GM04503 (cell line): ENCODE results near the gene PPP6R3.
A peak's percentile ranks its signal among the peaks of the same experiment; 100 is the strongest.
"Not testable (repeated sequence)": the region's sequence is repeated elsewhere in the genome, so short reads cannot be mapped to it uniquely, and the experiment has no call there.

Experiments used
- DNase-seq: peaks from one replicate; pipeline ENCODE4 v3.0.0-alpha.2; 2012; ENCODE audit warnings: low read depth

The PPP6R3 gene

DNA sequence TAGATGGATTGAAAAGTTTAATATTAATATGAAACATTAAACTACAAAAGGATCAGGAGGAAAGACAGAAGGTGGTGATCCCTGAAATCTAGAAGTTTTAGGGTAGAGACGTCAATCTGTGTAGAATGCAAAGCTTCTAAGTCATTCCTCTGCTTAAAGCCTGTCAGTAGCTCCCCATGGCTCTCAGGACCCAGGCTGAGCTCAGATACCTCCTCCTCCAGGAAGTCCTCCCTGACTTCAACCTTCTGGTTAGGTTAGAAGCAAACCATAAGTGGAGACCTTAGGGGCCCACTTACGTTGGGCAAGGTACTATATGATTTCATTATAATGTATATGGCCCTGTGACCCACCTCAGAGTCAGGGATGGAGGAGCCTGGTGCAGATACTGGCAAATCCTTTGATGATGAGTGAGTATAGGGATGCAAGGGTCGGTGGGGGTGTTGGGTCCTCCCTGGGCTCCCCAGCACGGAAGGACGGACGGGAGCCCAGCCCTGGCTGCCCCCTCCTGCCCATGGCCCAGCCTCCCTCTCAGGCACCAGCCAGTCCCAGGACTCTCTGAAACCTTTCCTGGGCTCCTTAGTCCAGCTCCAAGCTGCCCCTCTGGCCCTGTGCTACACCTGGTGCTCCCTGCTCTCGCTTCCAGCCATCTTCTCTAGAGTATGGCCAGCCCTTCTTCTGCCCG is 3.2 kb upstream of the PPP6R3 start:
- no peak for DNase-seq

DNA sequence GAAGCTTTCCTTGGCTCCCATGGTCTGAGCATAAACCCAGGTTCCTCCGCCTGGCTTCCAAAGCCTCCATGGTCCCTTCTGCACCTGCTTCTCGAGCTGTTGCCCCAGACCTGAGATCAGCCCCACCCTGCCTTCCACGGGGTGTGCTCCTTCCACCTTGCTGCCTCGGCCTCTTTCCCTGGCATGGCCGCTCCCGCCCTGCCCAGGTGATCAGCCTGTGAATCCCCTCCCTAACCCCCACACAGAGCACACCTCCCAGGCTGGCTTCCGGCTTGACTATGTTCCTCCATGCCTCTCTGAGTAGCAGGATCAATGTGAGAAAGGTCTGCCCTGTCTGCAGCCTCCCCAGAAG is 2.7 kb upstream of the PPP6R3 start:
- no peak for DNase-seq

DNA sequence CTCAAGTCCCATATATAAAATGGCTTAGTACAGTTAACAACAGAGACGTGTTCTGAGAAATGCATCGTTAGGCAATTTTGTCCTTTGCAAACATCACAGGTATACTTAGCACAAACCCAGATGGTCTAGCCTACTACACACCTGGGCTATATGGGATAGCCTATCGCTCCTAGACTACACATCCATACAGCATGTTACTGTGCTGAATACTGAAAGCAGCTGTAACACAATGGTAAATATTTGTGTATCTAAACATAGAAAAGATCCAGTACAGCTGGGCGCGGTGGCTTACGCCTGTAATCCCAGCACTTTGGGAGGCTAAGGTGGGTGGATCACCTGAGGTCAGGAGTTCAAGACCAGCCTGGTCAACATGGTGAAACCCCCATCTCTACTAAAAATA is 2.2 kb upstream of the PPP6R3 start:
- DNase-seq = not testable (repeated sequence)

DNA sequence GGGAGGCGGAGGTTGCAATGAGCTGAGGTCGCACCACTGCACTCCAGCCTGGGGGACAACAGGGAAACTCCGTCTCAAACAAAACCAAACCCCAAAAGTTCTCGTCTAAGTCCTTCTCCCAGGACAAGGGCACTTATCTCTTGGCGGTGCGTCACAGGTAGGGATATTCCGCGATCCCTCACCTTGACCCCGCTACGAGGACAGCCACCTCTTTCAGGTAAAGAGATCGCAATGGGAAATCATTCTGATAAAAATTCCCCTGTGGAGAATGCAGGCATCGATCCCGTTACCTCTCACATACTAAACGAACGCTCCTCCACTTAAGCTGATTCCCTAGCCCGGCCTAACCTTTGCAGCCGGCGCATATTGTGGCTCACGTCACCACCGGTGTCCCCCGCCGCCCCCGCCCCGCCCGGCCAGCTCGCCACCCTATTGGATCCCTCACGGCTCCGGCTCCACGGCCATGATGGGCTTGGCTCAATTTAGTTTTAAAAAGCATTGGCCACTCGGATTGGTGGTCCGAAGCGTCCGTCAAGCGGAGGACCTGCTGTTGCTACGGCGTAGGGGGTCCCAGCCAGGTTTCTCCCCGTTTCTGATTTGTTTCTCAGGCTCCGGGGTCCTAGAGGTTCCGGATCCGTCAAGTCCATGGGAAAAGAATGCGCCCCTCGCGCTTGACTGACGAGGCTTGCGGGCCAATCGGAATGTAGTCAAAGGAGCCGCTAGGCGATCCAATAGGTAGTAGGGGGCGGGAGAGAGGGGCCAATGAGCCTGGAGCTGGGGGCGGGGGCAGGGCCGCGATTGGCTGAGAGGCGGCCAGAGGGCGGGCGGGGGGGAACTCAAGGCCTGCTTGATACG is 439 bp upstream of the PPP6R3 start:
- DNase-seq = peak; percentile 91

DNA sequence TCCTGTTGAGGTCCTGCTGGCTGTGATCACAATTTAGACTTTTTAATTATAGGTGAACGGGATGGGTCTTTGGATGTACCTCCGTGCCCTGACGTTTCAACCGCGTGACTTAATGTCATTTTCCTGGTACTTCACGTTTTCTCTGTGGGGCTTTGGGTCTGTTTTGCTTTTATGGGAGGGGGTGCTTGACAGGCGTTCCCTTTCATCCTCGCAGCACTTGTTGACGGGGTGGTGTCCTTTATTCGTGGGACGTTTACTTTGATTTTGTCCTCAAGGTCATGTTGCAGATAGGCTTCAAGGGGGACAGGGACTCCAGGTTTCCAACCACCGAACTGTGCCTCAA is 994 bp downstream of the PPP6R3 start:
- DNase-seq = no peak

DNA sequence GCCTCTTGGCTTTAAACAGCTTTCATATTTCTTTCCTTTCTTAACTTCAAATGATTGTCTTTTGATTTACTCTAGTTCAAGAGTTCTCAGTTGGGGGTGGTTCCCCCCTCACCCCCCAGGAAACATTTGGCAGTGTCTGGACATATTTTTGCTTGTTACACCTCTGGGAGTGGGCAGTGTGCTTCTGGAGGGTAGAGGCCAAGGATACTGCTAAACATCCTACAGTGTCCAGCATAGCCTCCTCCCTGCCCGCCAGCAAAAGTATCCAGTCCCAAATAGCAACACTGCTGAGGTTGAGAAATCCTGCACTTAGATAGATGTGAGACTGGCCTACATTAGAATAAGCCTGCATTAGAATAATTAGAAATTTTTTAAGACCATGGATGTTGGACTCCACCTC is 3.2 kb downstream of the PPP6R3 start:
- no peak for DNase-seq

DNA sequence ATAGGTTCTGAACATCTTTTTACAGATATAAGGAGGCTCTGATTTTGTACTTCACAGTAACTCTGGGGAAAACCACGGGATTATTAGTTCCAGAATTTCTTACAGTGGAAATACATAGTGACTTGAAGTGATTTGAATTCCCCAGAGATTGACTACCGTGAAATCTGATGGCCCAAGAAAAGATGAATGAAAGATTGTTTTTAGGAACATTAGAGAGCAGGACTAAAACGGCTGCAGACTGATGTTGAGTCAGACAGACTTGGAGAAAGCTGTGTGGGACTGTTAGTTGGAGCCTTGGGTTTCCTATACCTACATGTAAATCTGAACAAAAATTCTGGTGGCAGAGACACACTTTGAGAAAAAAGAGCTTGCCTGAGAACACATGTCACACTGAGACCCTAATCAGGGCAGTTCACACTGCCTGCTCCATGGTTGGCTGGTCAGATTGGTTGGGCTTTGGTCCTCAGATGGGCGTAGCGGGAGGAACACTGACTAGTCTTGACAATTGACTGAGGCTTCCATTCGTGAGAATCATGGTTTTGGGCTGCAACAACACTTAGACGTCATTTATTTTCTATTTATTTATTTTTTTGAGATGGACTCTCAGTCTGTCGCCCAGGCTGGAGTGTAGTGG is 6.8 kb downstream of the PPP6R3 start:
- no peak for DNase-seq

DNA sequence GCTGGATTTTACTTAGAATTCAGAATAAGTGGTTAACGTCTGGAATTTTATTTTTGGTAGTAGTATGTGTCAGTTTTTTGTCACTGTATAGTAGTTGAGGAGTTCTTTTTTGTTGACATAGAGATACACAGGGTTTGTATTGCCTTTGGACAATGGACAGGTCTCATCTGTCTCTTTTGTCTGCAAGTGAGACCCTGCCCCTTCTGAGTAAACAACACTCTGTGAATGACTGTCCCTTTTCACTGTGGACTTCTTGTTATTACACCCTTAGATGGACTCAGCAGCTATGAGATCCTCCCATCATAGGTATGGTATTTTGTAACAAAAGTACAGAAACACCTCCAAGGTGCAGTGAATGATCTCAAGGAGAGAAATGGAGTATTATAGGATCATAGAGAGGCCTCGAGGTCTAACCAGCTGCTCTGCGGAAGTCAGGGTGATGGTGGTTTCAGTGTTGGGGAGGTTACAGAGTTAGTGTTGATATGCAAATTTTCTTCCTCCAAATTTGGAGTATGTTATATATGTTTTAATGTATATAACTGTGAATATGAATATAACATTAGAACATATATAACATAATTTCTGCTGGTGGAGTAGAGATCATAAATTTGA is 7.8 kb downstream of the PPP6R3 start:
- DNase-seq = no peak

DNA sequence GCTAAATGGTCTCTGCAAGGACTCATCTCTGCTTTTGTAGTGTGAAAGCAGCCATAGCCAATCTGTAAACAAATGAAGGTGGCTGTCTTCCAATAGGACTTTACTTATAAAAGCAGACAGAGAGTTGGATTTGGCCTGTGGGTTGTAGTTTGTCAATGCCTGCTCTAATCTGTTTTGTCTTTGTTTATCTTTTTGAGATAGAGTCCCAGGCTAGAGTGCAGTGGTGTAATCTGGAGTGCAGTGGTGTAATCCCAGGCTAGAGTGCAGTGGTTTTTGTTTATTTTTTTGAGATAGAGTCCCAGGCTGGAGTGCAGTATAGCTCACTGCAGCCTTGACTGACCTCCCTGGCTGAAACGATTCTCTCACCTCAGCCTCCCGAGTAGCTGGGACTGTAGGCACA is 8.6 kb downstream of the PPP6R3 start:
- DNase-seq = no peak

DNA sequence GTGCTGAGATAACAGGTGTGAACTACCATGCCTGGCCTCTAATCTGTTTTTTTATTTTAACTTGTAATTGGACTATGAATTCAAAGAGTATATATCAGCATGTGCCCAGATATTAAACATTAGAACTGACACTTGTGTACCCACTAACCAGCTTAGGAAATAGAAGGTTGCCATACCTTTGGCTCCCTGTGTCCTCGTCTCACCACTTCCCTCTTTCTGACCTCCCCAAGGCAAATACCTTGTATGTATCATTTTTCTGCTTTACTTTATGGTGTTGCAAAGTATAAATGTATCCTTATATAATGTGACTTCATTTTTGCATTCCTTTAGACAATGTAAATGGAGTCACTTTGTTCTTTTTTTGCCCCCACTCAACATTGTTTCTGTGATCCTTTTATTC is 9.1 kb downstream of the PPP6R3 start:
- DNase-seq = no peak

DNA sequence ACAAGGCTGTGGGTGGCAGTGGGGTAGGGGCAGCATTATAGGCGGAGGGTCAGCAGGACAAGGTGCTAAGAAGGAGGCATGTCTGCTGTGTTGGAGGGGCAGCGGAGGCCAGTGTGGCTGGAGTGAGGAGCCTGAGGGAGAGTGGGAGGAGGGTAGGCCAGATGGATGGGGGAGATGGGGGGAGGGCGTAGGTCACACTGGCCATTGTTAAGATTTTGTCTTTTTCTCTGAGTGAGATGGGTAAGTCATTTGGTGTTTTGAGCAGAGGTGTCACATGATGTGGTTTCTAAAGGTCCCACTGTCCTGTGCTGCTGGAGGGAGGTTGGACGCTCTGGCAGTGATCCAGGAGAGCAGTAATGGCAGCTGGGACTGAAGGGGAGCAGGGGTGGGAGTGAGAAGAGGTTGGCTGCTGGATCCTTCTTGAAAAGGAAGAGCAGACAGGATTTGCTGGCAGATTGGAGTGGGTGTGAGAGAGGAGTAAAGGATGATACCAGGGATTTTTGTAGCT is 9.8 kb downstream of the PPP6R3 start:
- no peak for DNase-seq

DNA sequence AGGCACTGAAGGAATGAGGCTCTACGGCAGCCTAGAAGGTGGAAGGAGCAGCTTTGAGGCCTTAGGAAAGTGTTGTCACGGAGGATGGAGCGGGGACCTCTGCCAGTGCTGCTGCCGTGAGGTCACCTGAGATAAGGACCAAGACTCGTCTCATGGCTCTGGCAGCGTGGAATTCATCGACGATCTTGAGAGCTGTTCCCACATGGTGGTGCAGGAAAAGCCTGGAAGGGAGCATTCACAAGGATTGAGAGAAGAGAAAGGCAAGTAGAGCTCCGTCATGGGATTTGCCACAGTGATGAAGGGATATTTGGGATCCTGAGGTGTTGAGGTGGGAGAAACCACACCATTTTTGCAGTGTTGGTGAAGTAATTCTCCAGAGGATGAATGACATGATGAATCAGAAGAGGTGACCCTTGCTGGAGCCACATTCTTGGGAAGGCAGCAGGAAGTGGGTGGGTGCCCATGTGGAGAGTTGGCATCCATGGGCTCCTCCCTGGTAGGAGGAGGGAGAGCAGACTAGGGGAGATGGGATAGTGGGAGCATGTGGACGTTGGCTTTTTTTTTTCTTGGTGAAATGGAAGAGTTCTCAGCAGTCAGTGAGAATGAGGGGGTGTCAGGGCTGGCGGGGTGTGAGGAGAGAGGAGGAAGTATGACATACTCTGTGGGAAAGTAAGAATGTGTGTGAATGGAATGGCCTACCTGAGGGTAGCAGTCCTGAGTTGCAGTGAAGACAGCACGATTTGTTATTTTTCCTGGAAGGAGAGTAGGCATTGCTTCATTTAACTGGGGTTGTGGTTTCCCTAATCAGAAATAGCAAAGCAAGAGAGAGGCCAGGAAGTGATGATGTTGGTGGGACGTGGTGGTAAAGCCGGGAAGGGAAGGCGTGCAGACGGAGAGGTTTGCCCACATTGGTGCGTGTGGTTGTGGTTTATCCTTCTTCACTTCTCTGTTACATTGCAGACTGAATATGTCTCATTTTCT is 11.1 kb downstream of the PPP6R3 start:
- DNase-seq = peak; percentile 57

DNA sequence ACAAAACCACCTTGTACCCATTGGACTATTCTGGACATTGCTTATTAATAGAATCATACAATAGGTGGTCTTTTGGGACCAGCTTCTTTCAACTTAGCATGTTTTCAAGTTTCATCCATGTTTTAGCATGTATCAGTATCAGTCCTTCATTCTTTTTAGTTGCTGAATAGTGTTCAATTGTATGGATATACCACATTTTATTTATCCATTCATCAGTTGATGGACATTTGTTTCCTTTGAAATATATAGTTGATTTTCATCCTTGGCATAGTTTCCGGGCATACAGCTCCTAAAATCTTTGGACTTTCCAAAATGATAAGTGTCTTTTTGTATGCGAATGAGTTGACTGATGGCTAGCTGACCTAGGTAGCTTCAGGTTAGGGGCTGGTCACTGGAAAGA is 12.2 kb downstream of the PPP6R3 start:
- DNase-seq = no peak

DNA sequence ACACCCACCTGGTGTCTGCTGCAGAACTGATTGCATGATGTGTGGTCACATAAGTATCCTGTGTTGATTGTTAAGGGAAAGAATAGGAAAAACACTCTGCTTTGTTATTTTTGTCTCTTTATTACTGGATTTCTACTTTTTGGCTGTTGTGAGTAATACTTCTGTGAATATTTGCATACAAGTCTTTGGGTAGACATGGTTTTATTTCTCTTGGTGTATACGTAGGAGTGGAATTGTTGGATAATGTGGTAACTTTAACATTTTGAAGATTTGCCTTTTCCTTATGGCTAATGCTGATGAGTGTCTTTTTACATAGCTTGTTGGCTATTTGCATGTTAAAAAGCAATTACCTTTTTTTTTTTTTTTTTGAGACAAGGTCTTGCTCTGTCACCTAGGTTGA is 13.1 kb downstream of the PPP6R3 start:
- DNase-seq = no peak

DNA sequence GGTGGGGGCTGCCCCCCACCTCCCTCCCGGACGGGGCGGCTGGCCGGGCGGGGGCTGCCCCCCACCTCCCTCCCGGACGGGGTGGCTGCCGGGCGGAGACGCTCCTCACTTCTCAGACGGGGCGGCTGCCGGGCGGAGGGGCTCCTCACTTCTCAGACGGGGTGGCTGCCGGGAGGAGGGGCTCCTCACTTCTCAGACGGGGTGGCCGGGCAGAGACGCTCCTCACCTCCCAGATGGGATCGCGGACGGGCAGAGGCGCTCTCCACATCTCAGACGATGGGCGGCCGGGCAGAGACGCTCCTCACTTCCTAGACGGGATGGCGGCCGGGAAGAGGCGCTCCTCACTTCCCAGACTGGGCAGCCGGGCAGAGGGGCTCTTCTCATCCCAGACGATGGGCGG is 15.1 kb downstream of the PPP6R3 start:
- DNase-seq = not testable (repeated sequence)

DNA sequence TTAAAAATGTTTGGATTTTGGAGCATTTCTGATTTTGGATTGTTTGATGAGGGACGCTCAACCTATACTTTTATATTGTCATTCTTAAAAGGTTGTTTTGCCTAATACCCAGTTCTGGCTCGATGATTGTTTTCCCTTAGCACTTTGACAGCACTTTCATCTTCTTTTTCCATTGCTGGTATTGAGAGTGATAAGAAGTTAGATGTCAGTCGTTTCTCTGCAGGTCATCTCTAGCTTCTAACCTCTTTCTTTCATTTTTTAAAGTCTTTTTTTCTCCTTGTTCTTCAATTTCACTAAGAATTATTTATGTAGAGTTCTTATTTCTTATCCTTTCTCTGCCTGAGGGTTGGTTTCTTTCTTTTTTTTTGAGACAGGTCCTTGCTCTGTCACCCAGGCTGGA is 18.8 kb downstream of the PPP6R3 start:
- no peak for DNase-seq

DNA sequence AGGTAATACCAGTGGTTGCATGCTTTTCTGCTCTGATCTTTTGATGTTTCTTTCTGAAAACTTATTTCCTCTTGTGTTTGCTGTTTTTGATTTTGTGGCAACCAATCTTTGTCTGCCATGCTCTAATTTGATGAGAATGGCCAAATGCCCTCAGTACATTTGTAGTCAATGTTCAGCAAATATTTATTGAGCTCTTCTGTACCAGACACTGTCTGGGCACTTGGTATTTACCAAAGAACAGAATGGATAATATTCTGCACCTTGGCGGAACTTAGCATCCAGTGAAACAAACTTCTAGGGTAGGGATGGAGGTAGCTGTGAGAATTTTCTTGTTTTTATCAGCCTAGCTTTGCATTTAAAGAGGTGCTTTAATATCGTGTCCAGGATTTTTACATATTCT is 19.6 kb downstream of the PPP6R3 start:
- no peak for DNase-seq

DNA sequence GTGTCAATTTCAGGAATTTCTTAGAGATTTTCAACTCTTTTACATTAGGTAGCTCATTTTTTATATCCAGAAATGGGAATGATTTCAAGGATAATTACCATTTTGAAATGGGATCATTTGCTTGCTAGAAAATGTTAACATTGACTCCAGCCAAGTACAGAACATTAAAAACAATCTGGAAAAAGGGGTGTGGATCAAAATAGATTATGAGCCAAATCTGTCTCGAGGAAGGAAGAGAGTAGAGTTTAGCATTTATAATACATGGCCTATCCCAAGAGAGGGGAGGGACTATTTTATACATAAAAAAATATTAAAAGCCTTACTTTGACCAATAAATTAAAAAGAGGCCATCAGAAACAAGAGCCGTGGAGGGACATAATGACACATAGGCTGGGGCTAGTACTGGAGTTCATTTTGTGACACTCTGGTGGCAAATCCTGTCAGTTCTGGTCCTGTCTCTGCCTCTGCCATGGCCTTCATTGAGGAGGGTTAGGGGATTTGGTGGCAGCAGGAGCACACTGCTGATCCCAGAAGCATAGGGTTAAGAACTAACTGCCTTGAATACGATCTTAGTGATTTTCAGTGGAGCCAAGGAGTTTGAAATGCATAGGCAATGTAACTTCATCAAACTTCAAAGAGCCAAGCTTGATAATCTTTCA is 20.4 kb downstream of the PPP6R3 start:
- no peak for DNase-seq

DNA sequence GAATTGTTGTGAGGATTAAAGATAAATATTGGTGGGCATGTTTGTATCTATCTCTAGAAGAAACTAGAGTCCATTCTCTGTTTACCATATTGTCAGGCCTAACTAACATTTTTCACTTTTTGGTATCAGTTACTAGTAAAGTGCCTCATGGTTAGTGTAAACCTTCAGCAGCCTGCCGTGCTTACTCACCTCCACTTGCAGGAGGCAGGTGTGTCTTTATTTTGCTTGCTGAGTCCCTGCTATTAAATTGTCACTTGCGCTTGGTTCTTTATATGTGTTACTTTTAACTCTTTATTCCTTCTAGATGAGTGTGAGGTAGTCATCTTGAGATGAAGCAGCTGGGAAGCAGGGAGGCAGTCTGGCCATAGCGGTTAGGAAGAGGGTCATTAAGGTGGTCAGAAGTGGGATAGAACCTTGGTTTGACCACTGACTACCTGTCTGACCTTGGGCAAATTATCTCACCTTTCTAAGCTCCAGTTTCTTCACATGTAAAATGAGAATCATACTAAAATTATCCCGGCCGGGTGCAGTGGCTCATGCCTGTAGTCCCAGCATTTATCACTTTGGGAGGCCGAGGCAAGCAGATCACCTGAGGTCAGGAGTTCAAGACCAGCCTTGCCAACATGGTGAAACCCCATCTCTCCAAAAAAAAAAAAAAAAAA is 21.2 kb downstream of the PPP6R3 start:
- no peak for DNase-seq

DNA sequence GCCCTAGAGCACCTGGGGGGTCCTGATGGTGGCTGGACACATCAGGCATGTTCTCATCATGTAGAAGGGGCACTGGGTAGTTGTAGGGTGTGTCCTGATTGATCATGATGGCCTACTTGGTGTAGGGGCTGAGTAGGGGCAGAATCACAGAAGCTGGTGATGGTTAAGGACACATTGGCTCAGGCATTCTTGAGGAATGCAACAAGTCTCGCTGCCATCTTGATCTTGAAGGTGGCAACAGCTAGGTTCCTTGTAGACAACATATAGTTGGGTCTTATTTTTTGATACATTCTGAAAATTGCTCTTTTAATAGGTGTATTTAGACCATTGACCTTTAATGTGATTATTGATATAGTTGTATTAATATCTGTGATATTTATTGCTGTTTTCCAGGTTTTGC is 28.1 kb downstream of the PPP6R3 start:
- no peak for DNase-seq
